ENCODE results near the gene SOX1. TPM values are rescaled to one million over a fixed set of nuclear protein-coding genes. Genes with fewer than 3 reads are reported as not detected.

The SOX1 gene
- total and polyA plus RNA-seq, 9 of the 15 experiments (the other 6 are each of a cell fraction or from before 2014, with no cell fraction given): not detected

DNA sequence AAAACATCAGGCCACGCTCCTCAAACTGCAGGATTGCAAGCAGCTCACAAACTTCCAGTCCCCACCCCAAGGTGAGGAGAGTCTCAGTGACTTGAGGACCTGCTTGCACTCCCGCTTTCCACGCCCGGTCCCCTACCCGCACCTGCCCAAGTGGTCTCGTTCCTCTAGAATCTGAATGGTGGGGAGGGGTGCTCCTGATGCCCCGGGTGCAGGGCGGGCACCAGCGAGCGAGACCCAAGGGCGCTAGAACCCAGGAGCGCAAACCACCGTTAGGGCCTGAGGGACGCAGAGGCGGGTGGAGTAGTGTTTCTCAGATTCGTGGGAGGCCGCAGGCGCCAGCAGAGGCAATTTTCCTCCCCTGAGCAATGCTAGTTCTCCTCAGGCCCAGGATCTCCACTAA lies 40.3 kb downstream of the SOX1 start:
- no peak for DNase-seq (ENCODE audit: extremely low read depth in 1 of 4, low spot score in 3 of 4)
- Histone ChIP-seq H4K20me1 (replicated peaks; ENCODE audit: control insufficient read depth, insufficient read depth, low read length) (no peaks in the 10 kb centered on the region), H2AFZ (ENCODE audit: low read depth, low read length) (no peak overlapping the region), H3K79me2 (ENCODE audit: control insufficient read depth, insufficient read depth, low read length) (no peaks in the 10 kb centered on the region), H3K9me1 (ENCODE audit: control insufficient read depth, insufficient read depth, low read length) (no peaks in the 10 kb centered on the region), H3K4me1 (replicated peaks in 1 of 2; ENCODE audit: control insufficient read depth in 2 of 2, insufficient read depth in 2 of 2, low read length in 2 of 2) (no peaks in the 10 kb centered on the region), H3K27me3 (ENCODE audit: control insufficient read depth in 2 of 2, insufficient read depth in 2 of 2, low read length in 2 of 2) (peaks cover 3 to 28% of the 10 kb centered on the region in 2 experiments; a peak in 3 of 5 replicates), H3K4me2 (ENCODE audit: insufficient read depth, low read length) (no peak overlapping the region), H3K9me3 (replicated peaks; ENCODE audit: control insufficient read depth, insufficient read depth, low read depth, low read length) (no peaks in the 10 kb centered on the region), H3K9ac (ENCODE audit: insufficient read depth in 1 of 2, low read depth in 2 of 2, low read length in 2 of 2) (no peak overlapping the region), H3K27ac (ENCODE audit: extremely low read depth, low read depth, low read length) (no peak overlapping the region), H3K4me3 (no peak overlapping the region), H3K36me3 (ENCODE audit: control insufficient read depth, insufficient read depth, low read length) (no peaks in the 10 kb centered on the region)
- 0% methylated on average over 9 of the region's 18 CpGs for WGBS (ENCODE audit: insufficient coverage, low coverage, missing lambda C conversion rate)
- CTCF ChIA-PET (ENCODE audit: low intra/inter-chr PET ratio): no interaction called here
- intact Hi-C loops (cut with micrococcal nuclease): no loop called here
- BruUV-seq (replicated peaks): no TSS peak
- no peak for TF ChIP-seq HDAC6 (IDR thresholded peaks at IDR 0.05; ENCODE audit: low read depth, low read length)
- TF ChIP-seq MTF1 (CRISPR knock-in tag; IDR thresholded peaks at IDR 0.05; ENCODE audit: borderline replicate concordance): no peak
- no peak for TF ChIP-seq RB1 (IDR thresholded peaks at IDR 0.05; ENCODE audit: low read depth)
- in situ Hi-C loops (cut with MboI): no loop called here
- POLR2A ChIA-PET: no interaction called here
- FAIRE-seq: no peak
- no peak for ATAC-seq

- ChIA-PET CTCF (ENCODE audit: low intra/inter-chr PET ratio) (no interaction called here), POLR2A (no interaction called here)
- Histone ChIP-seq H3K79me2 (ENCODE audit: control insufficient read depth, insufficient read depth, low read length) (no peaks in the 10 kb centered on the region), H3K27ac (ENCODE audit: extremely low read depth, low read depth, low read length) (no peak overlapping the region), H3K9me3 (replicated peaks; ENCODE audit: control insufficient read depth, insufficient read depth, low read depth, low read length) (no peaks in the 10 kb centered on the region), H3K4me3 (no peak overlapping the region), H4K20me1 (replicated peaks; ENCODE audit: control insufficient read depth, insufficient read depth, low read length) (0 out of 2 replicates have a peak, but pooled peaks cover 3% of the 10 kb centered on the region), H3K9me1 (ENCODE audit: control insufficient read depth, insufficient read depth, low read length) (no peaks in the 10 kb centered on the region), H3K4me1 (replicated peaks in 1 of 2; ENCODE audit: control insufficient read depth in 2 of 2, insufficient read depth in 2 of 2, low read length in 2 of 2) (no peaks in the 10 kb centered on the region), H3K27me3 (ENCODE audit: control insufficient read depth in 2 of 2, insufficient read depth in 2 of 2, low read length in 2 of 2) (peaks cover 3 to 29% of the 10 kb centered on the region in 2 experiments; a peak in 4 of 5 replicates), H3K36me3 (ENCODE audit: control insufficient read depth, insufficient read depth, low read length) (no peaks in the 10 kb centered on the region), H3K4me2 (ENCODE audit: insufficient read depth, low read length) (no peak overlapping the region), H3K9ac (ENCODE audit: insufficient read depth in 1 of 2, low read depth in 2 of 2, low read length in 2 of 2) (no peak overlapping the region), H2AFZ (ENCODE audit: low read depth, low read length) (no peak overlapping the region)
- TF ChIP-seq, protein P1, sequence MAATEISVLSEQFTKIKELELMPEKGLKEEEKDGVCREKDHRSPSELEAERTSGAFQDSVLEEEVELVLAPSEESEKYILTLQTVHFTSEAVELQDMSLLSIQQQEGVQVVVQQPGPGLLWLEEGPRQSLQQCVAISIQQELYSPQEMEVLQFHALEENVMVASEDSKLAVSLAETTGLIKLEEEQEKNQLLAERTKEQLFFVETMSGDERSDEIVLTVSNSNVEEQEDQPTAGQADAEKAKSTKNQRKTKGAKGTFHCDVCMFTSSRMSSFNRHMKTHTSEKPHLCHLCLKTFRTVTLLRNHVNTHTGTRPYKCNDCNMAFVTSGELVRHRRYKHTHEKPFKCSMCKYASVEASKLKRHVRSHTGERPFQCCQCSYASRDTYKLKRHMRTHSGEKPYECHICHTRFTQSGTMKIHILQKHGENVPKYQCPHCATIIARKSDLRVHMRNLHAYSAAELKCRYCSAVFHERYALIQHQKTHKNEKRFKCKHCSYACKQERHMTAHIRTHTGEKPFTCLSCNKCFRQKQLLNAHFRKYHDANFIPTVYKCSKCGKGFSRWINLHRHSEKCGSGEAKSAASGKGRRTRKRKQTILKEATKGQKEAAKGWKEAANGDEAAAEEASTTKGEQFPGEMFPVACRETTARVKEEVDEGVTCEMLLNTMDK (IDR thresholded peaks at IDR 0.05; ENCODE audit: borderline replicate concordance, insufficient read depth, low read depth, low read length, poor library complexity, severe bottlenecking): no peak
- no peak for TF ChIP-seq KLF16 (IDR thresholded peaks at IDR 0.05)
- no peak for TF ChIP-seq SREBF2 (CRISPR knock-in tag; IDR thresholded peaks at IDR 0.05)
- no peak for TF ChIP-seq TAF15 (IDR thresholded peaks at IDR 0.05; ENCODE audit: low read depth, low read length)
- TF ChIP-seq CEBPG (CRISPR knock-in tag; IDR thresholded peaks at IDR 0.05): no peak
- TF ChIP-seq CEBPG (tag; conservative IDR thresholded peaks at IDR 0.05 in 1 of 2, IDR thresholded peaks at IDR 0.05 in 1 of 2): peak in 1 of 2 experiments; percentile 41; a peak in 1 of 4 replicates
- intact Hi-C loops (cut with micrococcal nuclease) (no loop called here), in situ Hi-C loops (cut with MboI) (no loop called here)
- ATAC-seq: no peak
- no TSS peak for BruUV-seq (replicated peaks)
- no peak for FAIRE-seq
- no peak for DNase-seq (ENCODE audit: extremely low read depth in 1 of 4, low spot score in 3 of 4)
These were observed 43.5 kb downstream of the SOX1 start for GRCh38 chr13:112110479-112110878.

Data from K562 (cell line).